Activated CD8-positive, alpha-beta memory T cell treated with anti-CD3 and anti-CD28 coated beads, Interleukin-2, amount 50 U/mL, for 1 hour (primary cell): Measurements from ENCODE around the gene SKI.

Experiments
- DNase-seq: peaks from one replicate; pipeline ENCODE4 v3.0.0-alpha.2; 2020; ENCODE audit errors: extremely low read depth

The SKI gene

DNA sequence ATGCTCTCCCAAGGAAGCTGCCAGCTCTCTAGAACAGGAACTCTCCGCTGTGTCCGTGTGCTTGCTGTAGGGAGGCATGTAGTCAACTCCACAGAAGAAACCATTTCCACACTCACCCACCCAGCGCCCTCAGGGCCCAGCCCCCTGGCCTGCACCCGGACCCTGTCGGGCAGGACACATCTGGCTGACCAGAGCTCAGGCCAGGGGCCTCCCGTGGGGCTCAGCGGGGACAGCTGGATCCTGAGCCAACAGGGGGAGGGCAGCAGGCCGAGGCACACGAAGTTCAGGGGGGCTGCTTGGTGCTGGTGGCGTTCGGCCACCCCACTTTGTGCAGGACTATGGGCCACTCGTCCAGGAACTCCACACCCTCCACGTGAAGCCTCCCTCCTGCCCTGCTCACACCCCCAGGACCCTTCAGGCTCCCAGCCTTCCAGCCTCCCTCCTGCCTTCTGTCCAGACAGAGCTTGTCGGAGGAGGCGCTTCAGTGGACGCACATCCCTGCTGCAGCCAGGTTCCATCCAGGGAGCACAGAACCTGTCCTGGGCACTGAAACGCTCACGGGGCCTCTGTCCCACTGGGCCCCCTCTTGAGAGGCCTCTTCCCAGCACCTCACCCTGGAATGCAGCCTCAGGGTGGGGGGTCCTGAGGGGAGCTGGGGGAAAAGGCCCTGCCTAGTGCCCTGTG, 18.6 kb upstream of the SKI start:
- no peak for DNase-seq

DNA sequence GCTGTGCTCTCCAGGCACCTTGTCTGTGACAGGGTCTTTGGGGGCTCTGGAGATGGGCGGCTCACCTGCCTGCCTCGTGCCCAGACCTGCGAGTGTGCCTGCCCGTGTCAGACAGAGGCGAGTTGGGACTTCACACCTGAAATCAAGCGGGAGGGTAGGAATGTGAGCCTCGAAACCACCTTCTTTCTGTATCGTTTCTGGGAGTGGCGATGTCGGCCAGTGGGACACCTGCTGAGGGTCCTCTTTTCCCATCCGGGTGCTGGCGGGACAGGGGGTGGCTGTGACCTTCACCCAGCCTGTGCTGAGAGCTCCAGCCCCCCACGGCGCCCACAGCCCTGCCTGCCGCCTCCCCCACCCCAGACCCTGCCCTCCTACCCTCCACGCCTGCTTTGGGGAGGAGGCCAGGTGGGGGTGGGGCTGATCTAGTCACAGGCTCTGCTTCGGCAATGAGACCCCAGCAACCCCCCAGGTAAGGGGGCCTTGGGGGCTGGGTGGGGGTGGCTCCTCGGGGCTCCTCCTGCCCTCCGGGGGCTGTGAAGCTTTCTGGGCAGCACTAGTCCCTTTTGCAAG, 17.9 kb upstream of the SKI start:
- DNase-seq, result no peak

DNA sequence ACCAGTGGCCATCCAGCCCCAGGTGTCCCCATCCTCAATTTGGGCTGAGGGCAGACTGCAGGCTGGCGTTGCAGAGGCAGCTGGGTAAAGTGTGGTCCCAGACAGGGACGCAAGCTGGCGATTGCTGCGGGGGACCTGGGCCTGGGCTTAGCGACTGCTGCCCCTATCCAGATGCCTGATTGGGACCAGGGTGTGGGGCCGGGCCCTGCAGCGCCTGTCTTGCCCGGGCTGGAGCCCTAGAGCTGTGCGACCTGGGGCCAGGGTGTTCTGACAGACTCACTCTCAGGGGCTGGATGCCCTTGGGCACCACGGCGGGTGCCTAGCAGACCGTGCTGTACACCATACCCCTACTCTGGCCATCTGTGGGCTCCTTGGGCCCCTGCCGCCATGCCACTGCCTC, 17.3 kb upstream of the SKI start:
- DNase-seq, result no peak

DNA sequence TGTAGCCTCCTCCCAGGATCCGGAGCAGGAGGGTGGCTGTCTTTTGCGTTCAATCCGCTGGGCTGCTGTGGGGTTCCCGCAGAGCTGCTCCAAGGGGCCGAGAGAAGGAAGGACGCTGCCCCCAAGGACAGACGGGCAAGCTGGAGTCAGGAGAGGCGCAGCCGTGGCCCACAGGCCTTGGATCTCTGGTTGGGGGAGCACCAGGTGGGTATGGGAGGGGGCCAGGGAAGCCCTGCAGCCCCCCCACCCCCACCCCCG, 15.9 kb upstream of the SKI start:
- DNase-seq, result no peak

DNA sequence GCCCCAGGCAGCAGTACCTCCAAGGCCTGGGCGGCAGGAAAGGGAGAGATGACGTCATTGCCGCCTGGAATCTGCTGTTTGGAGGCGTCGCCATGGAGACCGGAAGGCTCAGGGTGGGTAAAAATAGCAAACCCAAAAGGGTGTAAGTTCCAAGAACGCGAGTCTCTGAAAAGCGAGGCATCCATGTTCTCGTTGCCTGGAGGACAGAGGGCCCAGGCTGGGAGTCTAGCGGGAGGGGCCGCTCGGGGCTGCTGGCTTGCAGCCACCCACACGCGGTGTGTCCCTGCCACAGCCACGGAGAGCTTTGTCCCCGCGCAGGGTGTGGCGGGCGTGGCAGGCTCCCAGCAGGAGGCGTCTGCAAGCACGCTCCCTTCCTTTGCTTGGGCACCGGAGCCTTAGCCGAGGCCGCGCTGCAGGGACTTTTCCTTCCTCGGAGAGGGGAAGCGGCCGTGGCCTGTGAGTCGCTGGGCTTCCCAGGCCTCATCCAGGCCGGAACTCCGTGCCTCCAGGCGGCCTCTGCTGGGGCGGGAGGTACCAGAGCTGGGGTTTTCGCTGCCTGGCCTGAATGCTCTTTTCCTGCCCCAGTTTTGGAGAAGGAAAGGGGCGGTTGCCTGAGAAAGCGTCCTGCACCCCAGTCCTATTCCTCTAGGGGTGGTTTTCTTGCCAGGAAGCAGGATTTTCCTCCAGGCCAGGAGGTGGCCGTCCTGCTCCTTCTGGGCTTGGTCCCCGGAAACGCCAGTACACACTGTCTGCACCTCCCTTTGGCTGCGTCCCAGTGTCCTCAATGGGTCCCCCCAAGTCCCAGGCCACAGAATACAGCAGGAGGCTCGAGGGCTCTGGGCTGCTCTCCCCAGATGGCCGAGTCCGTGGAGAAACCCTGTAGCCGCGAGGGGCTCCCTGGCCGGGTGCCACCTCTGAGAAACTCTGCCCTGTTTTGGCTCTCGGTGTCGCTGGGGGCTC, 15.3 kb upstream of the SKI start:
- no peak for DNase-seq

DNA sequence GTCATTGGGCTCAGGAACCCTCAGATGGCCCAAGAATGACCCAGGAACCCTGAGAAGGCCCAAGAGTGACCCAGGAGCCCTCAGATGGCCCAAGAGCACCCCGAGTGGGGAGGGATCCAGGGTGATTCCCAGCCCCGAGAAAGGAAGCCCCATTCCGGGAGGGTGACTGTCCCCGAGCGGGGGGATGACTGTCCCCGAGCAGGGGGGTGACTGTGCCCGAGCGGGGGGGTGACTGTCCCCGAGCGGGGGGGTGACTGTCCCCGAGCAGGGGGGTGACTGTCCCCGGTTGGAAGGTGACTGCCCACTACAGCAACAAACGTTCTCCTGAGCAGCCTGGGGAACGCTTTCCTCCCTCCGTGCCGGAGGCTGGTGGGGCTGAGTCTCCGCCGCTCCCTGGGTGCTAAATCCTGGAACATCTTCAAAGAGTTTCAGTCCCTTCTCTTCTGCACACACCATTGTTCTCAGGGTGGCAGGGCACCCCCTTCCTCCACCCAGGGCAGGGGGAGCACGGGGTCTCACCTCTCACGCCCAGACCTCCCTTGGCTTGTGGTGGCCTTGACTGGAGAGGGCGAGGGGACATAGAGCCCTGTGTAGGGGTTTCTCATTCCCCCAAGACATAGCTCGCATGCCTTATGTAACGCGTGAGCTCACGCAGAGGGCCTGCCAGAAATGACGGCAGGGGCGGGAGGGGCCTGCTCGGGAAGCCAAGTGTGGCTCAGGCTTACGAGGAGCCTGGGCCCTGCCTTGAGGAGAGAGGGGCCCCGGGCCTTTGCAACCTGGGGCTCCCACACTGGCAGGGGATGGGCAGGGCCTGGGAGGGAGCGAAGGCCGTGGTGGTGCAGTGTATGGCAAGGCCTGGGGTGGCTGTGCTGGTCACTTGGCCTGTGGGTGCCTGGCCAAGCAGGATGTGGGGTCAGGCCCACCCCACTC, 14.3 kb upstream of the SKI start:
- no peak for DNase-seq

DNA sequence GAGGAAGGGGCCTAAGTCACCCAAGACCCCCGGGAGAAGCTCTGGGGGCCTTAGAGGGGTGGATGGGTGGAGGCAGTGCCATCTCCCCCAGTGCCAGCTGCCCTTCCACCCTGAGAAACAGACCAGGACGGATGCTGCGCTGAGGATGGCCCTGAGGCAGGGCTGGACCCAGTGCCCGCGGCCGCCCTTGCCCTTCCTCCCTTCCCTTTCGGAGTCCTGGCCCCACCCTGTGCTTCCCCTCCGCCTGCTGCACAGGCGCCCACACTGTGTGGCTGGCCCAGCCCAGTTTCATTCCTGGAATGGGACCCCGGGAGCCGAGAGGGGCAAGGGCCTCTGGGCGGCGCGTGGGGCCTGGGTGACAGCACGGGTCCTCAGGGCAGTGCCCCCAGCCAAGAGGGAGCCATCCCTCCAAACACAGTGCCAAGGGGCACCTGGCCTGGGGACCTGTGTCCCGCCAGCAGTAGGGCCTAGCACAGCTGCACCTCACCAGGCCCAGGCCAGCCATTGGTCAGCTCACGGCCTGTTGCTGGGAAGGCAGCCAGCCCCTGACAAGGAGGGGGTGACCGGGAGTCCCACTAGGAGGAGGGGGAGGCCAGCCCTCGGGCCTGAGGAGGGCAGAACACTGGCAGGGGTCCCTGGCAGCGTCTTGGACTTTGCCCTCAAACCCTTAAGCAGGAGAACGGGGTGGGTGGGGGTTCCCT, 13.4 kb upstream of the SKI start:
- no peak for DNase-seq

DNA sequence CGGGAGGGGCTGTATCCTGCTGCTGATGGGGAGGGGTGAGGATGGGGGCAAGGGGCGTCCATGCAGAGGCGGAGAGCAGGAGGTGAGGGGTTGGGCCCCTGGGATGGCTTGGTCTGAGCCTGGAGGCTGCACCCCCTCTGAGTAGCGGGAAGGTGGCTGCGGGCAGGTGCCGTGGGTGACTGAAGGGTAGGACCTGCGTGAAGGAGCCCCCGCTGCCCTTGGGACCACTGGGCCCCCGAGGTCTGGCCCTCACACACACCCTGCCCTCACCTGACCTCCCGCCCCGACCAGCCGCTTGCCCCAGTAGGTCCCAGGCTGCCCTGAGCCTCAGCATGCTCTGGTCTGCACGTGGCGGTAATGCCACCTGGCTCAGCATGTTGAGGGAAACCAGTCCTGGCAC, 12.8 kb upstream of the SKI start:
- no peak for DNase-seq

DNA sequence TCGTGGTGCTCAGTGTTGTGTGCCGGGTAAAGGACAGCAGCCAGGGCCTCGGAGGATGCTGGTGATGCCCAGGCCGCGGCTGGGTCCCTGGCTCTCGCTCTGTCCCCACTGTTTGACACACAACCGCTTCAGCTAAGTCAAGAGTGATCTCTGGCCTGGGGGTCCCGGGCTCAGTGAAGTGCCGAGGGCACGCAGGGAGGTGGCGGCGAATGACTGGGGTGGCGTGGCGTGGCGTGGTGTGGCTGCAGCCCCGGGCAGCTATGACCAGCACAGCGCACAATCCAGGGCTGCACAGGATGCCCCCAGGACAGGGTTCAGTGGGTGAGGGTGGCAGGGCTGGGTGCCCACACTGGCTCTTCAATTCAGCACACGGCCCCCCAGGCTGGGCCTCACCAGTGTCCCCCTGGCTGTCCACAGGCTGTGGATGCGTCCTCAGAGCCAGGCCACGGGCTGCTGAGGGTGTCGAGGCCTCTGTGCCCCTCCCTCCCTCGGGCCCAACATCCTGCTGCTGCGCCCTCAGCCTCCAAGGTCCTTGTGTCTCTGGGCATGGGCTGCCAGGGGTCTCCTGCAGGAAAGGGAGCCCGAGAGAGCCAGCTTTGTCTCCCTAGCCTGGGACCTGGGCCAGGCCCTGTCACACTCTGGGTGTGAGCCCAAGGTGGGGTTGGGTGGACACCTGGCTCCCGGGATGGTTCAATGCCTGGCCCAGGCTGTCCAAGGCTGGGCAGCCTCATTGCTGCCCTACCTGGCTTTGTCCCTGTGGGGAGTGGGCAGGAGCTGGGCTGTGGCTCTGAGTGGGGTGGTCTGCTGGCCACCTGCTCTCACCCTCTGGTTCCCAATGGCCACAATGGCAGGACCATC, 12.0 kb upstream of the SKI start:
- no peak for DNase-seq

DNA sequence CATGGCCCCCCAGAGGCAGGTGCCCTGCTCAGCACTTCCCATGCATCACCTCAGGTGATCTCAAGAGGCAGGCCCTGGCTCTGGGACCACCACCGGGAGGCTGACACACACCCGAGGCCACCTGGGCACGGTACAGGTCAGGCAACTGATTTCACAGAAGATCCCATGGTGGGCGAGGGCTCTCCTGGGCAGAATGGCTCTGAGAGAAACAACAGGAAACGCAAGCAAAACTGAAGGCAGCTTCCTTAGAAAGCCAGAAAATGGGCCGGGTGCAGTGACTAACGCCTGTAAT, 11.4 kb upstream of the SKI start:
- no peak for DNase-seq

DNA sequence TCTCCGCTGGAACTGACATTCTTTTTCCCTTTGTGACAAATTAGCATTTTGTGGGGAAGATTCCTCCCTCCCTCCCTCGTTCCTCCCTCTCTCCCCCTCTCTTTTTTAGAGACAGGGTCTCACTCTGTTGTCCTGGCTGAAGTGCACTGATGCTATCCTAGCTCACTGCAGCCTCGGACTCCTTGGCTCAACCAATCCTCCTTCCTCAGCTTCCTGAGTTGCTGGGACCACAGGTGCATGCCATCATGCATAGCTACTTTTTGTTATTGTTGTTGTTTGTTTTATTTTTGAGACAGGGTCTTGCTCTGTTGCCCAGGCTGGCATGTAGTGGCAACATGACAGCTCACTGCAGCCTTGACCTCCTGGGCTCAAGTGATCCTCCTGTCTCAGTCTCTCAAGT, 6.8 kb upstream of the SKI start:
- DNase-seq, result no peak

DNA sequence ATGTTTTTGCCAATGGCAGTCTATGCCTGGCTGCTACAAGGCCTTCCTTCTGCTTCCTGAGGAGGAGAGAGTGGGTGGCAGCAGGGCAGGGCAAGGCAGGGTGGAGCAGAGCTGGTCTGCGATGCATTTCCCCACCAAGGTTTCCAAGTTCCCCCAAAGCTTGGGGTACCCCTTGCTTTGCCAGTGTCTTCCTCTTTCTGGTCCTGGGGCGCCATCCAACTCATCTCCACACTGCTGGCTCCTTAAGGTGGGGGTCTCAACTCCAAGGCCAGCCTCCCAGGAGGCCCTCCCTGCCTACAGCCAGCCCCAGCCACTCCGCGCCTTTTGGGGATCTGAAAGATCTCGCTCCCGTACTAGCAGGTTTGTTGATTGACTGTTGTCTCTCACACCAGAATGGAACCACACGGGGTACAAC, 3.9 kb upstream of the SKI start:
- no peak for DNase-seq

DNA sequence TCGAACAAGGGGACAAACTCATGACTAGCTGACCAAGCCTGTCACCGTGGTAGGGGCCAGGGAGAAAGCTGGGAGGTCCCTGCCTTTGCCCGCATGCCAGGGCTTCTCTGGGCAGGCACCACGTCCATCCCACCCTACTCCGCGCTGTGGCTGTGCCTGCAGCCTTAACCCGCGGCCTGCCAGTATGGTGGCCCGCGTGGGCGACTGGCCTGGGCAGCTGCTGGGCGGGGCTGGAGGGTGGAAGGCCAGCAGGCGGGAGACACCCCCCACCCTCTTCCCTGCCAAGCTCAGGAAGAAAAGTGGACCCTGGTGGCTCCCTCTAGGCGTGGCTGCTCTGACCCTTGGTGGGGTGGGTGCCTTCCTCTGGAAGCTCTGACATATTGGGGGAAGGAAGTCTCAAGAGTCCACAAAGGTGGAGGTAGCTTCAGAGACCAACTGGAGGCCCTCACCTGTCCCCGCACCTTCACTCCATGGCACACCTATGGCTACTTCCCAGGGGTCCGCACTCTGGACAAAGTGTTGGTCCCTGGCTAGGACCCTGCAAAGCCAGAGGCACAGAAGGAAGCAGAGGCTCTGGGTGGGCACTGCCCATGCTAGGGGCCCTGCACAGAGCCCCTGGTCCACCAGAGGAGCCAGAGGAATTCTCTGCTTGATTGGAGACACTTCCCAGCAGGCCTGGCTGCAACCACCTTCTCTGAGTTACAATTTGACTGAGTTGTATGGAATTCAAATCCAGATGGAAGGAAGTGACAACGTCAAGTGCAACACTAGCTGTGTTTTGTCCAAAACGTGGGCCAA, 3.3 kb upstream of the SKI start:
- no peak for DNase-seq

DNA sequence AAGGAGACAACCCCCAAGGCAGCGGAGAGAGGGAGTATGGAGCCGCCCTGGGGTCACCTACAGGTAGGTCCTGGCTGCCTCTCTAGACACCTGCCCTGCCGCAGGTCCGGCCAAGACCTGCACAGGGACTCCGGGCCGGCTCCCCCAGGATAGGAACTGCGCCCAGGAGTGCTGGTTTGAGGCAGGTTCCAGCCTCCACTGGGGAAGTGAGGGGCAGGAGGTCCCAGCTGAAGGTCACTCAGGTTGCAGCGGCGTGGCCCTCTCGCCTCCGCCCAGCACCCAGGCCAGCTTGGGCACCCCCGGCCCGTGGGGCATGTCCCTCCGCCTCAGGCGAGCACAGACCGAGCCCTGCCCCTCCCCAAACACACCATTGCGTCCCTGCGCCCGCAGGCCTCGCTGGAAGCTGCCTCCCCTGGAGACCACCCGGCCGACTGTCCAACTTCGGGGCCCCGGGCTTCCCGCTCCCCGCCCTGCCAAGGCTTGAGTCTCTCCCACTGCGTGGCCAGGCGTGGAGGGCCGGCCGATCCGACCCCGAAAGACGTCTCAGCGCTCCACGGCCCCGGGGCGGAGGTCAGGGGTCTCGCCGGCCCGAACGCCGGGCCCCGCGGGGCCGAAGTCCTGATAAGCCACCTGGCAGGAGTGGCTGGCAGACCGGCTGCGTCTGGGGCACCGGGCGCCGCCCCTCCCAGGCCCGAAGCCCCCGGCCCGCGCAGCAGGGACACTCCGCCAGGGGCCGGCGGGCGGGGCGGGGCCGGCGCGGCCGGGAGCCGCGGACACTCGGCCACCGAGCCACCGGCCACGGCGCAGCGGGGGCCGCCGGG, 1.4 kb upstream of the SKI start:
- DNase-seq, result no peak

DNA sequence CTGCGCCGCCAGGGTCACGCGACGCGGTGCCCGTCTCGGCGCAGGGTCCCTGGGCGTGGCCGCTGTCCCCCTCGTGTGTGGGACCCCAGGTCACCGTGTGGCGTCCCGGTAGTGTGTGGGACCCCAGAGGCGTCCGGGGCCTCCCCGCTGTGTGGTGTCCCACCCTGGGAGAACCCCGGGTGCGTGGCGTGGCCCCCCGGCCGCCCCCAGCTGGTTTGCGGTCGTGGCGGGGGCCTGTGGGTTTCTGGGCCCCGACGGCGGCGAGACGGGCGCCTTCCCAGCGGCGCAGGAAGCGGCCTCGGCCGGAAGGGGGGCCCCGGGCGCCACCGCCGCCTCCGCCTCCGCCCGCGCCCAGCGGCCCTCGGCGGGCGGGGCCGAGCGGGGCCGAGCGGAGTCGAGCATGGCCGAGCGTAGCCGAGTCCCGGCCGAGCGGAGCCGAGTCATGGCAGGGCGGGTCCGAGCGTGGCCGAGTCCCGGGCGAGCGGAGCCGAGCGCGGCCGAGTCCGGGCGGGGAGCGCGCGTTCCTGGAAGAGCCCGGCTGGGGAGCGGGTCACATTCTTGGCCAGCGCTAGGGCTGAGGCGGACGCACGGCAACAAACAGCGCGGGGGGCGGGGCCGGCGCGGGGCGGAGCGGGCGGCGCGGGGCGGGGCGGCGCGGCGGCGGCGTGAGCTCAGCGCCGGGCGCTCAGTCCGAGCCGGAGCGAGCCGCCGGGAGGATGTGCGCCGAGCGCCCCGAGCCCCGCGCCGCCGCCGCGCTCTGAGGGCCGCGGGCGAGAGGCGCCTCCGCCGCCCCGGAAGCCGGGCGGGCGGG, 568 bp upstream of the SKI start:
- peak; percentile 80 for DNase-seq

DNA sequence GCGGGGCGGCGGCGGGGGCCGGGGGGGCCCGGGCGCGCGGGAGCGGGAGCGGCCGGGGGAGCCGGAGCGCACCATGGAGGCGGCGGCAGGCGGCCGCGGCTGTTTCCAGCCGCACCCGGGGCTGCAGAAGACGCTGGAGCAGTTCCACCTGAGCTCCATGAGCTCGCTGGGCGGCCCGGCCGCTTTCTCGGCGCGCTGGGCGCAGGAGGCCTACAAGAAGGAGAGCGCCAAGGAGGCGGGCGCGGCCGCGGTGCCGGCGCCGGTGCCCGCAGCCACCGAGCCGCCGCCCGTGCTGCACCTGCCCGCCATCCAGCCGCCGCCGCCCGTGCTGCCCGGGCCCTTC, 546 bp downstream of the SKI start:
- no peak for DNase-seq

DNA sequence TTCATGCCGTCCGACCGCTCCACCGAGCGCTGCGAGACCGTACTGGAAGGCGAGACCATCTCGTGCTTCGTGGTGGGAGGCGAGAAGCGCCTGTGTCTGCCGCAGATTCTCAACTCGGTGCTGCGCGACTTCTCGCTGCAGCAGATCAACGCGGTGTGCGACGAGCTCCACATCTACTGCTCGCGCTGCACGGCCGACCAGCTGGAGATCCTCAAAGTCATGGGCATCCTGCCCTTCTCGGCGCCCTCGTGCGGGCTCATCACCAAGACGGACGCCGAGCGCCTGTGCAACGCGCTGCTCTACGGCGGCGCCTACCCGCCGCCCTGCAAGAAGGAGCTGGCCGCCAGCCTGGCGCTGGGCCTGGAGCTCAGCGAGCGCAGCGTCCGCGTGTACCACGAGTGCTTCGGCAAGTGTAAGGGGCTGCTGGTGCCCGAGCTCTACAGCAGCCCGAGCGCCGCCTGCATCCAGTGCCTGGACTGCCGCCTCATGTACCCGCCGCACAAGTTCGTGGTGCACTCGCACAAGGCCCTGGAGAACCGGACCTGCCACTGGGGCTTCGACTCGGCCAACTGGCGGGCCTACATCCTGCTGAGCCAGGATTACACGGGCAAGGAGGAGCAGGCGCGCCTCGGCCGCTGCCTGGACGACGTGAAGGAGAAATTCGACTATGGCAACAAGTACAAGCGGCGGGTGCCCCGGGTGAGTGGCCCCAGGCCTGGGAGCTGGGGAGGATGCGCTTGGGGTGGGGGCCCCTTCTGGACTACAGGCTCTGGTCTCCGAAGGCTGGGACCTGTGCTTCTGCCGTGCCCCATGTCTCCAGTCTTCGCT, 1.1 kb downstream of the SKI start:
- no peak for DNase-seq
